GM19438 (cell line): ENCODE measurements around the gene SIGLEC15.

ENCODE experiments used
- ATAC-seq: cut with Tn5 transposase; IDR thresholded peaks from one replicate; pipeline ENCODE4 v1.9.1; 2021; ENCODE audit warnings: low read depth; ENCODE audit not compliant: unreplicated experiment

Gene SIGLEC15

GRCh38 chr18:45874491-45875184 is 49.2 kb downstream of the SIGLEC15 start:
- peak; percentile 87 for ATAC-seq

- no peak for ATAC-seq
Measured at GRCh38 chr18:45876161-45876560, 50.7 kb downstream of the SIGLEC15 start.

DNA sequence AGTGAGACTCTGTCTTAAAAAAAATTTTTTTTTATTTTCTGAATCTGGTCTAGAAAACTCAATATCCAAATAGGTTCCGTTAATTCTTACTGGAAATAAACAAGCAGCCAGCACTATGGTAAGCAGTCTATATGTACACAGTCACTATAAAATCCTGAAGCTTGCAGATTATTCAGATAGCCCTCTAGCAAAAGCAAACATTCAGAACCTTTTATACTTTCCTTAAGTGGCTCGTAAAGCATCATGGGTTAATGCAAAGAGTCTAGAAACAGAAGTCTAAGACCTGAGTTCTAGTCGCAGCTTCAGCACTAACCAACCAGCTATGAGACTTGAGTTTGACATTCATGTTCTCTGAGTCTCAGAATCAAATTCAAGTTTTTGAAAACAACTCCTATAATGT is 51.9 kb downstream of the SIGLEC15 start:
- no peak for ATAC-seq

GRCh38 chr18:45879681-45880655 is 54.5 kb downstream of the SIGLEC15 start:
- peak; percentile 79 for ATAC-seq

- no peak for ATAC-seq
Measured at GRCh38 chr18:45880876-45881558, 55.5 kb downstream of the SIGLEC15 start.

DNA sequence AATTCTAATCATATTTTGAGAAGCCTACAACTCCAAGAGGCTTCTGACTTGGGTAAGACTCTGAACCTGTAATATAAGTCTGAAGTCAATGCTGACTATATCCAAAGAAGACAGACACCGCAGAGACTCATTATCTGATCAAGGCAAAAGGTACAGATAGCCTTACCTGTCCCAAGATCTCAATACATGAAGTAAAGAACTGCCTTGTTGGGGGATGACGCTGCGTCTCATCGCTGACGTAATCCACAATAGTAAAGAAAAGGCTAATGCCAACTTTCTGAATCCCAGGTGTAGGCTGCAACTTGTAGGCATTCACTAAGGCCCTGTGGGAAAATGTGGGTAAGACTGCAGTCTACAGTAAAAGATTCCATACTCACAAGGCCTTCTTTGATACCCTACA is 62.1 kb downstream of the SIGLEC15 start:
- no peak for ATAC-seq

- ATAC-seq, result no peak
Measured at GRCh38 chr18:45889419-45890064, 64.1 kb downstream of the SIGLEC15 start.

- ATAC-seq, result no peak
Measured at GRCh38 chr18:45890606-45891005, 65.1 kb downstream of the SIGLEC15 start.

GRCh38 chr18:45891806-45892205 is 66.3 kb downstream of the SIGLEC15 start:
- no peak for ATAC-seq
